GM10266 (cell line): Measurements from ENCODE around the gene SEC14L6.
"Not testable (repeated sequence)": the region's sequence is repeated elsewhere in the genome, so short reads cannot be mapped to it uniquely, and the experiment has no call there.

Experiments used
- DNase-seq: peaks from one replicate; pipeline ENCODE4 v3.0.0; 2012; ENCODE audit errors: extremely low spot score
- TF ChIP-seq, protein P1 (sequence below): IDR thresholded peaks from 2 replicates; pipeline ENCODE4 v1.5.1; 2012; ENCODE audit warnings: mild to moderate bottlenecking, low read depth; ENCODE audit not compliant: control insufficient read depth, insufficient read depth; ENCODE audit errors: missing control alignments

SEC14L6 gene

DNA sequence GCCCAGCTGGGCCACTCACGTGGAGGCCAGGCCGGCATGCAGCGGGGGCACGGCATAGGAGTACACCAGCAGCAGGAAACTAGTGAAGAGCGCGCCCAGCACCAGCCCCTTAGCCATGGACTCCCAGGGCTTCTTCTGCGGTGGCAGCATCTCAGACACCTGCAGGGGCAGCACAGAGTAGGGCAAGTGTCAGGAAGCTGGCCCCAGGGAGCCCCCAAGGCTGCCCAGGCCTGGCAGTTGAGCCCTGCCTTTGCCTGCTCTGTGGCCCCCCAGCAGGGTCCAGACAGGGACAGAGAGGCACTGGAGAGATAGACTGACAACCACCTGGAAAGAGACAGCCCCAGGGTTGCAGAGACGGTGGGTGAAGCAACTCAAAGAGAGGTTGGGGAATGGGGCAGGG is 10.7 kb upstream of the SEC14L6 start:
- no peak for DNase-seq

DNA sequence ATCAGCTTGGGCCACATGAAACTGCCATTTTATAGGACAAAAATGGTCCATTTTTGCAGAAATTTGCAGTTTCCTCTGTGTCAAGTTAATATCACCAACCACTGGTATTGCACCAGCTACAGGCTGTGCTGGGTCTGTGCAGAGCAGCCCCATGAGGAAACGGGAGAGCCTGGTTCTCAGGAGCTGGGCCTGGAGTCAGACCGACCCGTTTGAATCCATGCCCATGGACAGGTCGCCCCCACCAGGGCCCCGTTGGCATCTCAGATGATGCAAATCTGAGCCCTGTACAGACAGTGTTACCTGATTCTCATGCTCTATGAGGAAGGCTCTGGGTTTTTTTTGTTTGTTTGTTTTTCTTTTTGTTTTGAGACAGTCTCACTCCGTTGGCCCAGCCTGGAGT is 9.8 kb upstream of the SEC14L6 start:
- TF ChIP-seq, protein P1, sequence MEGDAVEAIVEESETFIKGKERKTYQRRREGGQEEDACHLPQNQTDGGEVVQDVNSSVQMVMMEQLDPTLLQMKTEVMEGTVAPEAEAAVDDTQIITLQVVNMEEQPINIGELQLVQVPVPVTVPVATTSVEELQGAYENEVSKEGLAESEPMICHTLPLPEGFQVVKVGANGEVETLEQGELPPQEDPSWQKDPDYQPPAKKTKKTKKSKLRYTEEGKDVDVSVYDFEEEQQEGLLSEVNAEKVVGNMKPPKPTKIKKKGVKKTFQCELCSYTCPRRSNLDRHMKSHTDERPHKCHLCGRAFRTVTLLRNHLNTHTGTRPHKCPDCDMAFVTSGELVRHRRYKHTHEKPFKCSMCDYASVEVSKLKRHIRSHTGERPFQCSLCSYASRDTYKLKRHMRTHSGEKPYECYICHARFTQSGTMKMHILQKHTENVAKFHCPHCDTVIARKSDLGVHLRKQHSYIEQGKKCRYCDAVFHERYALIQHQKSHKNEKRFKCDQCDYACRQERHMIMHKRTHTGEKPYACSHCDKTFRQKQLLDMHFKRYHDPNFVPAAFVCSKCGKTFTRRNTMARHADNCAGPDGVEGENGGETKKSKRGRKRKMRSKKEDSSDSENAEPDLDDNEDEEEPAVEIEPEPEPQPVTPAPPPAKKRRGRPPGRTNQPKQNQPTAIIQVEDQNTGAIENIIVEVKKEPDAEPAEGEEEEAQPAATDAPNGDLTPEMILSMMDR = peak; percentile 14
- no peak for DNase-seq

More for the DNA sequence above, 10.7 kb upstream of the SEC14L6 start:
- TF ChIP-seq, protein P1 = no peak

DNA sequence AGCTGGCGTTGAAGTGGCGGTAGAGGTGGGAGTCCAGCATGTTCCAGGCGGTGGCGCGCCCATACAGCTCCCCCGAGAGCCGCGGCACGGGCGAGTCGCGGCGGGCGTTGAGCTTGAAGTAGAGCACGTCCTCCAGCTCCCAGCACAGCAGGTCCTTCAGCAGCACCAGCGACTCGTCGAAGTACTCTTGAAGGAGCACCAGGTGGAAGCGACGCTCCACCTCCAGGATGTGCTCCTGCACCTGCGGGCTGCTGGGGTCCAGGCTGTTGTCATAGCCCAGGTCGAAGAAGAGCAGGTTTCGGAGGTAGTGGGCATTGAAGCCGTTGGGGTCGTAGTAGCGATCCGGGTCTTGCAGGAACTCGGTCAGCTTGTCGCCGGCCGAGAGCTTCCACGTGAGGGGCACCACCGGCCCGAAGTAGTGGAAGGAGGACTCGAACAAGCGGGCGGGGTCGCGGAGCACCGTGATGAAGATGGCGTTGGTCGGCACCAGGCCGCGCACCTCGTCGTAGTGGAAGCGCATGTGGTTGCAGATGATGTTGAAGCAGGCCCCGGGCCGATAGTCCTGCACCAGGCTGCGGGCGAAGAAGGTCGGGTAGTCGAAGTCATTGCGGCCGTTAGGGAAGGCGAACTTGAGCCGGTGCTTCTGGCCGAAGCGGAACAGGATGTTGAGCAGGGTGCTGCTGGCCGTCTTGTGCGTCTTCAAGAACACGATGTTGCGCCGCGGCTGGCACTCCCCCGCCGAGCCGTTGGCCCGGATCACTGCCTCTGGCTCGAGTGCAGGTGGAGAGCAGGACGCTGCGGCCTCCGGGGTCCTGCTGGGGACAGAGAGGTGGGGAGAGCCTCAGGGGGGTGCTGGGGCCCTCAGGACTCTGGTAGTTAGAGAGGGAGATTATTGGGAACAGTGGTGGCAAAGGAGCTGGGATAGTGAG is 9.0 kb upstream of the SEC14L6 start:
- TF ChIP-seq, protein P1 = no peak
- no peak for DNase-seq

DNA sequence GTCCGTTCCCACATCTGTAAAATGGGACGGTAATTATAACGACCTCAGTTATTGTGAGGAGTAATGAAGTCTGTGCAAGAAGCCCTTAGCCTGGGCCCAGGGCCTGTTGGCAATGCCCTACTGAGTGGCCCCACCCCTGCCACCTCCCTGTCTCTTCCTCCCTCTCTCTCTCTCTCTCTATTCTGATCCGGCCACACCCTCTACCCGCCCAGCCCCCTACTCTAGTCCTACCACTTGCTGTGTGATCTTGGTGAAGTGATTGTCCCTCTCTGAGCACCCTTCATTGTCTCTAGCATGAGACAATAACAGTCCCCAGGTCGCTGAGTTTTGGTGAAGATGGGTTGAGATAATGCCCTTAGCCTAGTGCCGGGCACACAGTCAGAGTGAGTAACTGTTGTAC is 7.4 kb upstream of the SEC14L6 start:
- TF ChIP-seq, protein P1 = no peak
- DNase-seq = no peak

DNA sequence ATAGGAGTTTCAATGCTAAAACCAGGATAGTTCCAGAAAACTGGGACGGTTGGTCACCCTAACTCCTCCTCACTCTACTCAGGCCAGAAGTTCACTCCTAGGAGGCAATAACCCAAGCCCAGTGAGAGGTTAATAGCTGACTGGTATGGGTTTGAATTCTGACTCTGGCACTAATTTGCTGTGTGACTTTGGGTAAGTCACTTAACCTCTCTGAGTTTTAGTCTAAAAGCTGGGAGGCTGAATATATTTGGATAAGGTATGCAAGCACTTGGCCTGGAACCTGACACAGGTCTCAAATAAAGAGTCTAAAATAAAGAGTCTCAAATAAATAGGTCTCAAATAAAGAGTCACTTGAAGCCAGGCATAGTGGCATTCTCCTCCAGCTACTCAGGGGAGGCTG is 6.2 kb upstream of the SEC14L6 start:
- TF ChIP-seq, protein P1 = no peak
- DNase-seq = no peak

DNA sequence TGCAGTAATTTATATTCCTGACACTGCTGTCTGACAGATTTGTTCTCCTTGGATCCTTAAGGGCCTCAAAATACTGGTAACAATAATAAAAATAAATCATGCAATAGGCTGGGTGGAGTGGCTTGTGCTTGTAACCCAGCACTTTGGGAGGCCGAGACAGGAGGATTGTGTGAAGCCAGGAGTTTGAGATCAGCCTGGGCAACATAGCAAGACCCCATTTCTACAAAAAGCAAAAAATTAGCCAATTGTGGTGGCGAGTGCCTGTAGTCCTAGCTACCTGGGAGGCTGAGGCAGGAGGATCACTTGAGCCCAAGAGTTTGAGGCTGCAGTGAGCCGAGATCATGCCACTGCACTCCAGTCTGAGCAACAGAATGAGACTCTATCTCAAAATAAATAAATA is 5.3 kb upstream of the SEC14L6 start:
- not testable (repeated sequence) for DNase-seq

DNA sequence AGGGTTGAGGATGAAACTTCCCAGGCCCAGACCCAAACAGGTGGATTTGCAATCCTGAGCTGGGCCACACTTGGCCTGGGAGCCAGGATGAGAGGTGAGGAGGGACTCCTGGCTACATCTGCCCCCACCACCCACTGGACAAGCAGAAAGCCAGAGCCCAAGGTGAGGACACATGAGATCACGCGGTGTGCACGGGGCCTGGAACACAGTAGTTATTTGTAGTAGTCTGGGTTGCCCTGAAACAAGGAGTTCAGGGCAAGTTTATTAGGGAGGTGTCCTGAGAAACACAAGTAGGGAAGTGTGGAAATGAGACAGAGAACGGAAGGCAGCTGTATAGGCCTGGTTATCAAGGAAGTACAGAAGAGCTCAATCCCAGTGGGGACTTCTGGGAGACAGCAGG is 647 bp upstream of the SEC14L6 start:
- DNase-seq = no peak
- TF ChIP-seq, protein P1 = no peak
